Activated T-helper 1 cell treated with anti-CD3 and anti-CD28 coated beads, Interleukin-12 subunit alpha, Interleukin-12 subunit beta, Interleukin-2, Interleukin-4 antibody, amounts not matched to agents 30 ng/mL and 10 ng/mL and 1 ng/mL, durations not matched to agents 14 hours and 24 hours and 36 hours (primary cell): Measurements from ENCODE around the gene EIPR1. TPM values are rescaled to one million over a fixed set of nuclear protein-coding genes. Genes with fewer than 3 reads are reported as not detected.

ENCODE experiments used
- DNase-seq: peaks from one replicate; pipeline ENCODE4 v3.0.0; 2021; ENCODE audit warnings: low spot score
- H3K27ac Mint-ChIP-seq: one replicate; pipeline ENCODE4 v1.8.0; 2021; ENCODE audit warnings: mild to moderate bottlenecking, mixed read lengths
- H3K27me3 Mint-ChIP-seq: one replicate; pipeline ENCODE4 v1.8.0; 2022; ENCODE audit warnings: mild to moderate bottlenecking, moderate library complexity, mixed read lengths; ENCODE audit not compliant: insufficient read depth
- H3K36me3 Mint-ChIP-seq: one replicate; pipeline ENCODE4 v1.8.0; 2021; ENCODE audit warnings: low read depth, mixed read lengths
- H3K4me1 Mint-ChIP-seq: one replicate; pipeline ENCODE4 v1.8.0; 2021; ENCODE audit warnings: low read depth, mixed read lengths
- H3K4me3 Mint-ChIP-seq: one replicate; pipeline ENCODE4 v1.8.0; 2021; ENCODE audit warnings: mild to moderate bottlenecking, moderate library complexity, mixed read lengths
- H3K9me3 Mint-ChIP-seq: one replicate; pipeline ENCODE4 v1.8.0; 2021; ENCODE audit warnings: mixed read lengths
- intact Hi-C: fragments of 100-400 bp; cut with micrococcal nuclease; formaldehyde crosslinking; loops from one replicate; pipeline ENCODE4 v1.15.1; 2024
- total RNA-seq: library from RNA; stranded (reverse); gene quantifications from 2 replicates; pipeline ENCODE4 v1.2.3, GENCODE V29; 2022

Gene EIPR1
- total RNA-seq, 1 donor from 2014 or later, result 53.8 TPM

GRCh38 chr2:3256157-3256556 lies 121.5 kb downstream of the EIPR1 start:
- DNase-seq, result no peak
- no peaks in the 10 kb centered on the region for H3K27me3 Mint-ChIP-seq
- peaks cover 9% of the 10 kb centered on the region for H3K9me3 Mint-ChIP-seq
- peaks cover 12% of the 10 kb centered on the region for H3K4me1 Mint-ChIP-seq
- H3K36me3 Mint-ChIP-seq, result peaks cover 25% of the 10 kb centered on the region
- no peak overlapping the region for H3K4me3 Mint-ChIP-seq
- intact Hi-C loops, result no loop called here
- no peak overlapping the region for H3K27ac Mint-ChIP-seq

- Mint-ChIP-seq H3K27ac (no peak overlapping the region), H3K9me3 (peaks cover 19% of the 10 kb centered on the region), H3K4me1 (peaks cover 7% of the 10 kb centered on the region), H3K4me3 (no peak overlapping the region), H3K36me3 (peaks cover 32% of the 10 kb centered on the region), H3K27me3 (no peaks in the 10 kb centered on the region)
- DNase-seq, result no peak
- intact Hi-C loops, result no loop called here
Observed at GRCh38 chr2:3254442-3254941, 123.1 kb downstream of the EIPR1 start.

- Mint-ChIP-seq H3K36me3 (peaks cover 37% of the 10 kb centered on the region), H3K9me3 (peaks cover 25% of the 10 kb centered on the region), H3K27me3 (no peaks in the 10 kb centered on the region), H3K4me3 (no peak overlapping the region), H3K27ac (no peak overlapping the region), H3K4me1 (peaks cover 2% of the 10 kb centered on the region)
- intact Hi-C loops, result no loop called here
- no peak for DNase-seq
Observed at GRCh38 chr2:3253913-3254441, 123.6 kb downstream of the EIPR1 start.

GRCh38 chr2:3251946-3252345 lies 125.7 kb downstream of the EIPR1 start:
- intact Hi-C loops, result no loop called here
- H3K4me1 Mint-ChIP-seq, result peaks cover 6% of the 10 kb centered on the region
- DNase-seq, result no peak
- no peak overlapping the region for H3K27ac Mint-ChIP-seq
- no peak overlapping the region for H3K4me3 Mint-ChIP-seq
- peaks cover 42% of the 10 kb centered on the region for H3K36me3 Mint-ChIP-seq
- no peaks in the 10 kb centered on the region for H3K27me3 Mint-ChIP-seq
- H3K9me3 Mint-ChIP-seq, result peaks cover 30% of the 10 kb centered on the region

- Mint-ChIP-seq H3K9me3 (peaks cover 30% of the 10 kb centered on the region), H3K27me3 (no peaks in the 10 kb centered on the region), H3K4me3 (no peak overlapping the region), H3K36me3 (peaks cover 37% of the 10 kb centered on the region), H3K4me1 (peaks cover 6% of the 10 kb centered on the region), H3K27ac (no peak overlapping the region)
- intact Hi-C loops, result no loop called here
- DNase-seq, result no peak
Observed at GRCh38 chr2:3249476-3249962, 128.1 kb downstream of the EIPR1 start.

GRCh38 chr2:3248754-3249475 lies 128.7 kb downstream of the EIPR1 start:
- no peaks in the 10 kb centered on the region for H3K27me3 Mint-ChIP-seq
- no peak overlapping the region for H3K4me3 Mint-ChIP-seq
- H3K27ac Mint-ChIP-seq, result no peak overlapping the region
- peaks cover 34% of the 10 kb centered on the region for H3K36me3 Mint-ChIP-seq
- no peak for DNase-seq
- peaks cover 6% of the 10 kb centered on the region for H3K4me1 Mint-ChIP-seq
- intact Hi-C loops, result no loop called here
- peaks cover 30% of the 10 kb centered on the region for H3K9me3 Mint-ChIP-seq

GRCh38 chr2:3246928-3247714 lies 130.5 kb downstream of the EIPR1 start:
- no peaks in the 10 kb centered on the region for H3K27me3 Mint-ChIP-seq
- intact Hi-C loops, result no loop called here
- no peak overlapping the region for H3K4me3 Mint-ChIP-seq

GRCh38 chr2:3246406-3246805 lies 131.2 kb downstream of the EIPR1 start:
- Mint-ChIP-seq H3K4me1 (peaks cover 24% of the 10 kb centered on the region), H3K27ac (no peak overlapping the region), H3K36me3 (peaks cover 30% of the 10 kb centered on the region), H3K4me3 (no peak overlapping the region), H3K27me3 (no peaks in the 10 kb centered on the region), H3K9me3 (peaks cover 23% of the 10 kb centered on the region)
- intact Hi-C loops, result no loop called here
- no peak for DNase-seq

More at GRCh38 chr2:3246928-3247714, 130.5 kb downstream of the EIPR1 start:
- no peak for DNase-seq
- peaks cover 17% of the 10 kb centered on the region for H3K4me1 Mint-ChIP-seq
- peaks cover 32% of the 10 kb centered on the region for H3K36me3 Mint-ChIP-seq
- no peak overlapping the region for H3K27ac Mint-ChIP-seq
- H3K9me3 Mint-ChIP-seq, result peaks cover 26% of the 10 kb centered on the region

- peaks cover 10% of the 10 kb centered on the region for H3K9me3 Mint-ChIP-seq
- intact Hi-C loops, result loop anchor here (5.0 kb wide), 1 partner anchor 58 kb away; no protein-coding TSS in a partner anchor
Observed at GRCh38 chr2:3244486-3244885, 133.1 kb downstream of the EIPR1 start.

GRCh38 chr2:3243804-3244203 lies 133.8 kb downstream of the EIPR1 start:
- peaks cover 25% of the 10 kb centered on the region for H3K4me1 Mint-ChIP-seq
- intact Hi-C loops, result loop anchor here (5.0 kb wide), 1 partner anchor 58 kb away; no protein-coding TSS in a partner anchor
- no peak overlapping the region for H3K27ac Mint-ChIP-seq
- H3K9me3 Mint-ChIP-seq, result peaks cover 3% of the 10 kb centered on the region
- no peak overlapping the region for H3K4me3 Mint-ChIP-seq
- DNase-seq, result no peak
- H3K27me3 Mint-ChIP-seq, result no peaks in the 10 kb centered on the region
- H3K36me3 Mint-ChIP-seq, result peaks cover 14% of the 10 kb centered on the region

More at GRCh38 chr2:3244486-3244885, 133.1 kb downstream of the EIPR1 start:
- no peak for DNase-seq
- H3K4me1 Mint-ChIP-seq, result peaks cover 25% of the 10 kb centered on the region
- H3K36me3 Mint-ChIP-seq, result peaks cover 21% of the 10 kb centered on the region
- no peaks in the 10 kb centered on the region for H3K27me3 Mint-ChIP-seq
- H3K27ac Mint-ChIP-seq, result no peak overlapping the region
- no peak overlapping the region for H3K4me3 Mint-ChIP-seq

- Mint-ChIP-seq H3K4me1 (peaks cover 25% of the 10 kb centered on the region), H3K9me3 (no peaks in the 10 kb centered on the region), H3K36me3 (peaks cover 18% of the 10 kb centered on the region), H3K27ac (no peak overlapping the region), H3K4me3 (no peak overlapping the region), H3K27me3 (no peaks in the 10 kb centered on the region)
- DNase-seq, result peak; percentile 16
- intact Hi-C loops, result loop anchor here (5.0 kb wide), 1 partner anchor 59 kb away; no protein-coding TSS in a partner anchor
Observed at GRCh38 chr2:3242747-3243369, 134.8 kb downstream of the EIPR1 start.

GRCh38 chr2:3241971-3242746 lies 135.5 kb downstream of the EIPR1 start:
- peaks cover 25% of the 10 kb centered on the region for H3K4me1 Mint-ChIP-seq
- intact Hi-C loops, result loop anchor here (5.0 kb wide), 1 partner anchor 60 kb away; no protein-coding TSS in a partner anchor
- no peaks in the 10 kb centered on the region for H3K9me3 Mint-ChIP-seq
- no peaks in the 10 kb centered on the region for H3K27me3 Mint-ChIP-seq
- DNase-seq, result no peak
- H3K4me3 Mint-ChIP-seq, result no peak overlapping the region
- H3K27ac Mint-ChIP-seq, result no peak overlapping the region
- H3K36me3 Mint-ChIP-seq, result peaks cover 14% of the 10 kb centered on the region
